ENCODE results near the gene CERKL.

CERKL gene

DNA sequence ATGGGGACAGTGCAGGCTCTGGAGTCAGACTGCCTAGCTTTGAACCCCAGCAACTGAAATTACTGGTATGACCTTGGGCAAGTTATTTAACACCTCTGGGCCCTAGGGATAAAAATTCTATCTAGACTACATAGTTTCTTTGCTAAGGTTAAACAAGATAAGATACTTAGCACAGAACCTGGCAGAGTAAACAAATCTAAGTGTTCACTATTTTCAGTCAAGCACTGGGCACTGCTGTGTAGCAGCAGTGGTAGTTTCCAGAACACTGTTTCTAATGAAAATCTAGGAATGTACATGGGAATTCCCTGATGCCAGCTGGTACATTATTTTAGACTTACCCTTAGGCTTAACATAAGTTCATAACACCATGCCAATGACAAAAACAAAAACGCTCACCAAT, 17.2 kb downstream of the CERKL start:
- Histone ChIP-seq H3K9me2 (replicated peaks; ENCODE audit: low read depth, low read length) (no peaks in the 10 kb centered on the region), H3K4me2 (ENCODE audit: low read depth, low read length, poor library complexity, severe bottlenecking) (no peak overlapping the region), H3K36me3 (ENCODE audit: insufficient read depth, low read length) (no peaks in the 10 kb centered on the region), H3F3A (ENCODE audit: low read depth) (no peaks in the 10 kb centered on the region), H3K9ac (ENCODE audit: low read depth, low read length, poor library complexity, severe bottlenecking) (no peak overlapping the region), H3K4me3 (ENCODE audit: low read length, poor library complexity, severe bottlenecking) (no peak overlapping the region), H3K4me1 (ENCODE audit: insufficient read depth, low read length, poor library complexity, severe bottlenecking) (no peaks in the 10 kb centered on the region), H3K9me3 (ENCODE audit: insufficient read depth, low read depth, low read length) (no peaks in the 10 kb centered on the region), H3K27me3 (ENCODE audit: insufficient read depth, low read length, poor library complexity, severe bottlenecking) (no peaks in the 10 kb centered on the region), H3K79me2 (ENCODE audit: insufficient read depth, low read length) (no peaks in the 10 kb centered on the region), H2AFZ (ENCODE audit: low read length) (no peak overlapping the region), H4K20me1 (ENCODE audit: insufficient read depth, low read length, poor library complexity, severe bottlenecking) (no peaks in the 10 kb centered on the region)
- TF ChIP-seq EZH2phosphoT487 (IDR thresholded peaks at IDR 0.05; ENCODE audit: borderline replicate concordance) = no peak
- TF ChIP-seq, protein P1, sequence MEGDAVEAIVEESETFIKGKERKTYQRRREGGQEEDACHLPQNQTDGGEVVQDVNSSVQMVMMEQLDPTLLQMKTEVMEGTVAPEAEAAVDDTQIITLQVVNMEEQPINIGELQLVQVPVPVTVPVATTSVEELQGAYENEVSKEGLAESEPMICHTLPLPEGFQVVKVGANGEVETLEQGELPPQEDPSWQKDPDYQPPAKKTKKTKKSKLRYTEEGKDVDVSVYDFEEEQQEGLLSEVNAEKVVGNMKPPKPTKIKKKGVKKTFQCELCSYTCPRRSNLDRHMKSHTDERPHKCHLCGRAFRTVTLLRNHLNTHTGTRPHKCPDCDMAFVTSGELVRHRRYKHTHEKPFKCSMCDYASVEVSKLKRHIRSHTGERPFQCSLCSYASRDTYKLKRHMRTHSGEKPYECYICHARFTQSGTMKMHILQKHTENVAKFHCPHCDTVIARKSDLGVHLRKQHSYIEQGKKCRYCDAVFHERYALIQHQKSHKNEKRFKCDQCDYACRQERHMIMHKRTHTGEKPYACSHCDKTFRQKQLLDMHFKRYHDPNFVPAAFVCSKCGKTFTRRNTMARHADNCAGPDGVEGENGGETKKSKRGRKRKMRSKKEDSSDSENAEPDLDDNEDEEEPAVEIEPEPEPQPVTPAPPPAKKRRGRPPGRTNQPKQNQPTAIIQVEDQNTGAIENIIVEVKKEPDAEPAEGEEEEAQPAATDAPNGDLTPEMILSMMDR (conservative IDR thresholded peaks at IDR 0.05; ENCODE audit: low read length) = no peak

DNA sequence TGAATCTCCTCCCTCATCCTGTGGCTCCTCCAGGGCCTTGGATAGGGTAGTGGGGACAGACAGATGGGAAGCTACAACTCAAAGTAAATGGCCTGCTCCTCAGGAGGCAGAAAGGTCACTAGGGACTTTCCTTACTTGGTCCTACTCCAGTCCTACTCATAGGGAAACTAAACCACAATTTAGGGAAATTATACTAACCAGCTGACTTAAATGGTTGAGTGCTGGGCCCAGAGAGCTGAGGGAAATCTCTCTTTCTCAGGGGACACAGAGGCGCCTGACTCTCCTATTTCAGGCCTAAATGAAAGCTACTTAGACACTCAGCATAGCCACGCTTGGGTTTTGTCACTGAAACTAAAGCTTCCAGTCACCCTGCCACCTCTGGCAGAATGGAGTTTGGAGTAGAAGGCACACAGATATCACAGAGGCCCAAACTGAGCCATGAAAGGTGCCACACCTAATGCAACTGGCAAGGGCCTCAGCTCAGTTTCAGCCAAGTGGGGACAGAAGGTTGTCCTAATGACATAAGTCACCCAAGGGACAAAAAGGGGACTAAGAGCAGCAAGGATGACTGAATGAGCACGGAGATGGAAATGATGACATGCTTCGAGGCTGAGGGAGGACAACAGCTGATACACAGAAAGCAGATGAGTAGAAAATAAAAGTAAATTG, 24.0 kb downstream of the CERKL start:
- Histone ChIP-seq H3K9me3 (ENCODE audit: insufficient read depth, low read depth, low read length) (no peaks in the 10 kb centered on the region), H3K79me2 (ENCODE audit: insufficient read depth, low read length) (no peaks in the 10 kb centered on the region), H2AFZ (ENCODE audit: low read length) (no peak overlapping the region), H3K4me1 (ENCODE audit: insufficient read depth, low read length, poor library complexity, severe bottlenecking) (no peaks in the 10 kb centered on the region), H3K27me3 (ENCODE audit: insufficient read depth, low read length, poor library complexity, severe bottlenecking) (no peaks in the 10 kb centered on the region), H3K4me3 (ENCODE audit: low read length, poor library complexity, severe bottlenecking) (no peak overlapping the region), H3K36me3 (ENCODE audit: insufficient read depth, low read length) (no peaks in the 10 kb centered on the region), H3F3A (ENCODE audit: low read depth) (no peaks in the 10 kb centered on the region), H3K9me2 (replicated peaks; ENCODE audit: low read depth, low read length) (no peaks in the 10 kb centered on the region), H3K4me2 (ENCODE audit: low read depth, low read length, poor library complexity, severe bottlenecking) (no peak overlapping the region), H4K20me1 (ENCODE audit: insufficient read depth, low read length, poor library complexity, severe bottlenecking) (no peaks in the 10 kb centered on the region), H3K9ac (ENCODE audit: low read depth, low read length, poor library complexity, severe bottlenecking) (no peak overlapping the region)
- TF ChIP-seq, protein P1 (conservative IDR thresholded peaks at IDR 0.05; ENCODE audit: low read length) = no peak
- no peak for TF ChIP-seq EZH2phosphoT487 (IDR thresholded peaks at IDR 0.05; ENCODE audit: borderline replicate concordance)

DNA sequence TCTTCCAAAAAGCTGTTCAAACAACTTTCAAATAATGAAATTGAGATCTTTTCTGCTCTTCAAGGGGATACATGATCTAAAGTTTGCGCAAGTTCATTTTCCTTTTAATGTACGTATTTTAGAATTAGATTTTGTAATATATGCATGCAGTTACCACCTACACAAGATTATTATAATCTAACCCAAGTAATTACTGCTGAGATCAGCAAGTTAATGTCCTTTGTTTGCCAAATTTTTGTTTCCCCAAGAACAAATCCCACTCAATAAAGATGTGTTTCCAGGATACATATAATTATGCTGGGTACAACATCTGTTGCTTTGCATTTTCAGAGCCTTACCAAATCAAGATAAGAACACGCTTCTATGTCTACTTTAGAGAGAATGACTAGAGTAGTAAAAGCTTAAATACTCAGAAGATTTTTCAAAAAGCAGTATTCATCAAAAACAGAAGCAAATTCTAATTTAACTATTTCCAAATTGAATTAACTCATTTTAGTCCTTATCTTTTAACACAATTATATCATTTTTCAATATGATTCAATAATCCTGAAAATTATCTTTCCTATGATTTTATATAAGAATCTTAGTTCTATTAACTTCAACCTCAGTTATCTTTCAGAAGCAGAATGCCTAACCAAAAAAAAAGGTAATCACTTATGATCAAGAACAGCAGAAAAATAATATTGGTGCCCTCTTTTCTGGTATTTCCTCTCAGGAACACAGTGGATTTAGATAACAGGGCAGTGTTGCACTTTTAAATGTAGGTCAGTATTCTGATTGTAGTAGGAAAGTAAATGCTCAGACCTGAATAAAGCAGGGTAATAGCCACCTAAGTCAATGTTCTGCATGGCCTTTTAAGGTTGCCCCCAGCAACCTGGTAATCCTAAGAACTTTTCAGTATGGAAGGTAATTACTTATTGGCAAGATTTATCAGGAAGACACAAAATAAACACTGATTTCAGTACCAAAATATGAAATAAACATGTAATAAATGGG, 28.0 kb downstream of the CERKL start:
- H3K9me3 ChIP-seq (ENCODE audit: insufficient read depth, low read depth, low read length) = no peaks in the 10 kb centered on the region
- no peak for TF ChIP-seq EZH2phosphoT487 (IDR thresholded peaks at IDR 0.05; ENCODE audit: borderline replicate concordance)
- TF ChIP-seq, protein P1 (conservative IDR thresholded peaks at IDR 0.05; ENCODE audit: low read length) = no peak
- H3K4me1 ChIP-seq (ENCODE audit: insufficient read depth, low read length, poor library complexity, severe bottlenecking) = no peaks in the 10 kb centered on the region
- no peak overlapping the region for H3K4me3 ChIP-seq (ENCODE audit: low read length, poor library complexity, severe bottlenecking)
- no peak overlapping the region for H3K4me2 ChIP-seq (ENCODE audit: low read depth, low read length, poor library complexity, severe bottlenecking)
- H3F3A ChIP-seq (ENCODE audit: low read depth) = no peaks in the 10 kb centered on the region
- H3K36me3 ChIP-seq (ENCODE audit: insufficient read depth, low read length) = no peaks in the 10 kb centered on the region
- H3K79me2 ChIP-seq (ENCODE audit: insufficient read depth, low read length) = no peaks in the 10 kb centered on the region
- H2AFZ ChIP-seq (ENCODE audit: low read length) = no peak overlapping the region
- H3K27me3 ChIP-seq (ENCODE audit: insufficient read depth, low read length, poor library complexity, severe bottlenecking) = no peaks in the 10 kb centered on the region
- no peak overlapping the region for H3K9ac ChIP-seq (ENCODE audit: low read depth, low read length, poor library complexity, severe bottlenecking)
- no peaks in the 10 kb centered on the region for H4K20me1 ChIP-seq (ENCODE audit: insufficient read depth, low read length, poor library complexity, severe bottlenecking)
- no peaks in the 10 kb centered on the region for H3K9me2 ChIP-seq (replicated peaks; ENCODE audit: low read depth, low read length)

Data from Loucy (cell line).